GM18907 (cell line): ENCODE measurements around the gene MCUB.
A peak's percentile ranks its signal among the peaks of the same experiment; 100 is the strongest.
"Not testable (repeated sequence)": the region's sequence is repeated elsewhere in the genome, so short reads cannot be mapped to it uniquely, and the experiment has no call there.

Source experiments
- ATAC-seq: cut with Tn5 transposase; IDR thresholded peaks from one replicate; pipeline ENCODE4 v1.9.1; 2021; ENCODE audit warnings: mild to moderate bottlenecking, moderate library complexity; ENCODE audit not compliant: unreplicated experiment

The MCUB gene, protein sequence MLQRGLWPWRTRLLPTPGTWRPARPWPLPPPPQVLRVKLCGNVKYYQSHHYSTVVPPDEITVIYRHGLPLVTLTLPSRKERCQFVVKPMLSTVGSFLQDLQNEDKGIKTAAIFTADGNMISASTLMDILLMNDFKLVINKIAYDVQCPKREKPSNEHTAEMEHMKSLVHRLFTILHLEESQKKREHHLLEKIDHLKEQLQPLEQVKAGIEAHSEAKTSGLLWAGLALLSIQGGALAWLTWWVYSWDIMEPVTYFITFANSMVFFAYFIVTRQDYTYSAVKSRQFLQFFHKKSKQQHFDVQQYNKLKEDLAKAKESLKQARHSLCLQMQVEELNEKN

DNA sequence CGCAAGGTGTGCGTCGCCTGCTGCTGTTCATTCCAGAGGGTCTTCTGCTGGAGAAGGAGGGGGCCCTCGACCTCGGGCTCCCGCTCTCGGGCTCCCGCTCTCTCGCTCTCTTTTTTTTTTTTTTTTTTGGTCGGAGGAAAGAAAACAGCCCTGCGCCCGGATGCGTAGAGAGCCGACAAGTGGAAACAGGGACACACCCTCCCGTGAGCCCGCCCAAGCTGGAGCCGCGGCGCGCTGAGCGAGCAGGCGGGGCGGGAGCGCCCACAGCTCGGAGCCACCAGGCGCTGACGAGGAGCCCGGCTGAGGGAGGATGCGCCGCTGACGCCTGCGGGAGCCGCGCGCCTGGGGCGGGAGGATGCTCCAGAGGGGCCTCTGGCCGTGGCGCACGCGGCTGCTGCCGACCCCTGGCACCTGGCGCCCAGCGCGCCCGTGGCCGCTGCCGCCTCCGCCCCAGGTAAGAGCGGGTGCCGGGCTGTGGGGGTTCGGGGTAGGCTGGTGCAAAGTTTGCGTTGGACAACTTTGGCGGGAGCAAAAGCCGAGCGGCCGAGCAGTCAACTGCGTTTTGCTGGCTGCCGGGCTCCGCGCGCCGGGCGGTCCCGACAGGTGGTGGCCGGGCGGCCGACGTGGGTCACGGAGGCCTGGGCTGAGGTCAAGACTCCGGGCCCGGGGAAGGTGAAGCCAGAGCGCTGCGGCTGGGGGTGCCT lies at the start of gene MCUB:
Gene MCUB, plus strand, starts transcription at position 264 of the 704 bp plus-strand sequence. Its CDS starts 92 bp downstream, at position 356.
- ATAC-seq, result peak; percentile 93

DNA sequence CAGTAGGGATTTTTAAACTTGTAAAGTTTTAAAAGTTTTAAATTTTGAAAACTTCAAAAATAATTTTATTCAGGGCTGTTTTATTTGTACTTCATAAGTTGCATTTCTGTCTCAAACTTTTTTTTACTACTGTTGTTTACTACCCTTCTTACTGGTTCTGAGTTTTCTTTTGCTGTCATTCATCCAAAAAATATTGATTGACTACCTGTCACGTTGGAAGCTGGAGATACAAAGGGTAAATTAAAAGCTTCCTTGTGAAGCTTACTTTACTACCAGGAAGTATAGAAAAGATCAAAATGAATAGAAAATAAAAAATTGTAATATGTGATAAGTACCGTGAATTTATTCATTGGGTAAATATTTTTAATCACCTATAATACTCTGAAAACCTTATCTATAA lies 49.4 kb upstream of the MCUB start:
- ATAC-seq, result no peak

DNA sequence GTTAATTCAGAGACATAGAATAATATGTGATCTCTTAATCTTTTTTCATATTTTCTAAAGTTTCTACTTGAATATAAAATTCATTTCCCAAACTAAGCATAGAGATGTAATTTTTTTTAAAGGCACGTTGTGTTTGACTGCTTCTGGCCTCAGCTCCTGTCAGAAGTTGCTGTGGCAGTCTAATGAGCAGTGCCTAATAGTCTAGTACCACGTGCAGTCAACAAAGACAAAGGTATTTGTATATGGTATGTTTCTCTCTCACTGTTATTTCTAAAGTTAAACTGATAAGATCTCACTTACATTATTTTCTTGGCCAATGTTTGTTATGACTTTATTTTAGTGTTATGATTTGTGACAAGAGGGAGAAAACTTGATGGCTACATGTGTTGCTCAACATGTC lies 48.6 kb upstream of the MCUB start:
- no peak for ATAC-seq

DNA sequence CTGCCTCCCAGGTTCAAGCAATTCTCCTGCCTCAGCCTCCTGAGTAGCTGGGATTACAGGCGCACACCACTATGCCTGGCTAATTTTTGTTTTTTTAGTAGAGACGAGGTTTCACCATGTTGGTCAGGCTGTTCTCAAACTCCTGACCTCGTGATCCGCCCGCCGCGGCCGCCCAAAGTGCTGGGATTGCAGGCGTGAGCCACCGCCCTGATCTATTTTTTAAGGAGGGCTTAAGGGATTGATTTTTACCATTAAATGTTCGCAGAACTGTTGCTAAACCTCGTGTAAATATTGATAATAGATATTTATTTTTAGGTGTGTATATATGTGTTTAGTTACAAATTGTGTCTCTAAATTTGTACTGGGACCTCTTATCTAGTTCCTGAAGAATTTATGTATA lies 46.7 kb upstream of the MCUB start:
- not testable (repeated sequence) for ATAC-seq

DNA sequence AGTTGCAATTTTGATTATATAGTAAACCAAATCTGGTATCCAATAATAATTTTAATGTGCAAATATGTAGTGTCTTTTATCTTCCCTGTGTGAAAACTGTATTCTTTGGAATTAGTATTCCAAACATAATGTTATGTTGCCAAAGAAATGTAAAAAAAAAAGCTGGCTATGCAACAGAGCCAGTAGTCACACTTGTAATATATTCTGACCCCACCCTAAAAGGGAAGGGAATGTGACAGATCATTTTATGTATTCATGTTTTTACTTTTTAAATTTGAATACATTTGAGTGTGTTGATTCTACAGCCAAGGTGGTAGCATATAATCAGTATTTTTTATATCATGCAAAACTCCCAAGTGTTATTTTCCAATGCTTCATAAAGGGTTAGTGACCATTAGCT lies 27.9 kb upstream of the MCUB start:
- no peak for ATAC-seq

DNA sequence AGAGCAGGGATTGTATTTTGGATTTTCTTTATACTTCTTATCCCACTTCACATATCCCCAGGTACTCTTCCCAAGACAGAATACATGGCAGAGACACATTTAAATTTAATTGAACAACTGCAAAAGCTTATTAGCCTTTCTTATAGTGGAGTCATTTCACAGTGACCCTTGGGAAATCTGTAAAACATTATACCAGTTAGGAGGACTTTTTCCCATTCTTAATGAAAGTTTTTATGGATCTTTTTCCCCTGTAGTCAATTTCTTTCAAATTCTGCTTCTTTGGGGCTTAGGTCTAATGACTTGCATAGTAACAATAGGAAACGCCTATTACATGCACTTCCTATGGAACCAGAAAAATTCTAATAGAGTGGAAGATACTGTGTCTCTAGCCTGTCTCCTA lies 14.6 kb upstream of the MCUB start:
- no peak for ATAC-seq

DNA sequence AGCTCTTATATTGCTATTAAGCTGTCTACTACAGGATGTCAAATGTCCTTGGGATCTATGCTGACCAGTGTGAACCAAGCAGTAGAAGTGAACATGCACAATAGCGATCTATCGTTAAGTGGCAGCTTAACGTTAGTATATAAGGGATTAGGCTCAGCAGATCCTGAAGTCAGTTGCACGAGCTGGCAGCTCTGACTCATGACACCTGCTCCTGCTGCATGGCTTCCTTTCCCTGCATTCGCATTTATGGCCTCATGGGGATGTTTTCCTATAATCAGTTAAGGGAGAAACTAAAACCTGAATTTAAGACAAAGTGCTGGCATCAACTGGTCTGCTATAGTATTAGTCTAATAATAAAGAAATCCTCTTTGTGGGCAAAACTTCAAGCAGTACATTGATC lies 12.7 kb upstream of the MCUB start:
- ATAC-seq, result no peak

DNA sequence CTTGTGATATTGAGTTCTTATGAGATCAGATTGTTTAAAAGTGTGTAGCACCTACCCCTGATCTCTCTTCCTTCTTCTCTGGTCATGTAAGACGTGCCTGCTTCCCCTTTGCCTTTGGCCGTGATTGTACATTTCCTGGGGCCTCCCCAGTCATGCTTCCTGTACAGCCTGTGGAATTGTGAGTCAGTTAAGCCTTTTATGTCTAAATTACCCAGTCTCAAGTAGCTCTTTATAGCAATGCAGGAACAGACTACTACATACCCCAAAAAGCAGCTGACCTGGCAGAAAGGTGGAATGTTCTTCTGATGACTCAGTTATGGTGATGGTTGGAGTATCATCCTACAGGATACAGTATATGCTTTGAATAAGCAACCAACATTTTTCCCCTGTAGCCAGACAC lies 11.4 kb upstream of the MCUB start:
- no peak for ATAC-seq

DNA sequence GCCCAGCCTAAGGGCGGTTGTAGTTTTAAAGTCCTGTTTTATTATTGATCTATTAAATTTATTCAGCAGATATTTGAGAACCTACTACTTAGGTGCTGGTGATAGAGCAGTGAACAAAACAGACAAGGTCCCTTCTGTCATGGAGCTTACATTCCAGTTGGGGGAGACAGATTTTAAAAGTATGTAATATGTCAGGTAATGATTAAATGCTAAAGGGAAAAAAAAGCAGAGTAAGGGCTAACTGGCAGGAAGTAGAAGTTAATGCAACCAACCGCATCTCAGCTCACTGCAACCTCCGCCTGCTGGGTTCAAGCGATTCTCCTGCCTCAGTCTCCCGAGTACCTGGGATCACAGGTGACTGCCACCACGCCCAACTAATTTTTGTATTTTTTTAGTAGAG lies 7.8 kb upstream of the MCUB start:
- no peak for ATAC-seq

DNA sequence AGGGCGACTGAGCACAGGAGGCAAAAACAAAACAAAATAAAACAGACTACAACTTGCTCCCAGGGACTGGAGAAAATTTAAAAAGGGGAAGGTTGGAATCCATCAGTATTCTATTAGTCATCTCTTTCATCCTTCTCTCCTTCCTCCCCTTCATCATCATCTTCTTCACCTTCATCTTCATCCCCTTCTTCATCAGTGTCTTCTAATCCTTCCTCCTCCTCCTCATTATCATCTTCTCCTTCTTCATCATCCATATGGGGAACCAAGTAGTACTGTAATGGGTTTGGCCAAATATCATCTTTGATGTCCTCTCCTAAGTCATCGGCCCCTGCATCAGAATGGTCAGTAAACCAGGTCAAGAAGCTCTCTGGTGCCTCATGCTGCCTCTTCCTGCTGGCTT lies 6.9 kb upstream of the MCUB start:
- no peak for ATAC-seq

DNA sequence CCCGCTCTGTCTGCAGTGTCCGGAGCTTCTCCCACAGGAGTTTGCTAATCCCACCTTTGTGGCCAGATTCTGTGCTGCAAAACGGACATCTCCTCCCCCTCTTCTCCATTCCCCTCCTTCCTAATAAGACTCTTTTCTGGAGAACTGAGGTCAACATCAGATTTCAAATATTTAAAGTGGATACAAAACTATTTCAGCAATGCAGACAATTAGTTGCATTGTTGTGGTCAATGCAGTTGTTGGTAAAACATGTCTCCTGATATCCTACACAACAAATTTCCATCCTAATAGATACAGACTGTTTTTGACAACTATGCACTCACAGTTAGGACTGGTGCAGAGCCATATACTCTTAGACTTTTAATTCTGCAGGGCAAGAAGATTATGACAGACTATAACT lies 5.1 kb upstream of the MCUB start:
- no peak for ATAC-seq

DNA sequence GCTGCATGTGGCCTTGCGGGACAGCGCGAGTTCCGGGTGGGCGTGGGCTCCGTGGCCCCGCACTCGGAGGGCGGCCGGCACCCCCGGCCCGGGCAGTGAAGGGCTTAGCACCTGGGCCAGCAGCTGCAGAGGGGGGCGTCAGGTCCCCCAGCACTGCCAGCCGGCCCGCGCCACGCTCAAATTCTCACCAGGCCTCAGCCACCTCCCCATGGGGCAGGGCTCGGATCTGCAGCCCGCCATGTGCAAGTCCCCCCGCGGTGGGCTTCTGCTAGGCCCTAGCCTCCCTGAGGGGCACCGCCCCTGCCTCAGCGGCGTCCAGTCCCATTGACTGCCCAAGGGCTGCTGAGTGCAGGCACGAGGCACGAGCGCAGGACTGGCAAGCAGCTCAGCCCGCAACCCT lies 2.6 kb upstream of the MCUB start:
- no peak for ATAC-seq

DNA sequence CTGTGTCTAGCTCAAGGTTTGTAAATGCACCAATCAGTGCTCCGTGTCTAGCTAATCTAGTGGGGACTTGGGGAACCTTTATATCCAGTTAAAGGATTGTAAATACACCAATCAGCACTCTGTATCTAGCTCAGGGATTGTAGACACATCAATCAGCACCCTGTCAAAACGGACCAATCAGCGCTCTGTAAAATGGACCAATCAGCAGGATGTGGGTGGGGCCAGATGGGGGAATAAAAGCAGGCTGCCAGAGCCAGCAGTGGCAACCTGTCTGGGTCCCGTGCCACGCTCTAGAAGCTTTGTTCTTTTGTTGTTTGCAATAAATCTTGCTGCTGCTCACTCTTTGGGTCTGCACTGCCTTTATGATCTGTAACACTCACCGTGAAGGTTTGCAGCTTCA lies 2.0 kb upstream of the MCUB start:
- not testable (repeated sequence) for ATAC-seq

DNA sequence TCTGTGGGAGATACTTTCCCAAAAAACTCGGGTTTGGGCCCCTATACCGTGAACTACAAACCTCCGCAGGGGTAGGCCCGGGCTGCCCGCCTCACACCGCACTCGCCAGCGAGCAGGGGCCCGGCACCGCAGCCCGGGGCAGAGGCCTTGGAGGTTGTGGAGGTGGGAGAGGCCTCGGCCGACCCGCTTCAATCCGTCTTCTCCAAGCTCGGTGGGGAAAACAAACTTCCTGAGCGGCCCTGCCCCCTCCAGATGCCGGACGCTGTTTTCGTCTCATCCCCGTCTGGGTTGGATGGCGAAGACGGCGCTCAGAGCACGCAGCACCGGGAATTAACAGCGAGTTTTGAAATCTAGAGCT lies 442 bp upstream of the MCUB start:
- ATAC-seq, result peak; percentile 31

DNA sequence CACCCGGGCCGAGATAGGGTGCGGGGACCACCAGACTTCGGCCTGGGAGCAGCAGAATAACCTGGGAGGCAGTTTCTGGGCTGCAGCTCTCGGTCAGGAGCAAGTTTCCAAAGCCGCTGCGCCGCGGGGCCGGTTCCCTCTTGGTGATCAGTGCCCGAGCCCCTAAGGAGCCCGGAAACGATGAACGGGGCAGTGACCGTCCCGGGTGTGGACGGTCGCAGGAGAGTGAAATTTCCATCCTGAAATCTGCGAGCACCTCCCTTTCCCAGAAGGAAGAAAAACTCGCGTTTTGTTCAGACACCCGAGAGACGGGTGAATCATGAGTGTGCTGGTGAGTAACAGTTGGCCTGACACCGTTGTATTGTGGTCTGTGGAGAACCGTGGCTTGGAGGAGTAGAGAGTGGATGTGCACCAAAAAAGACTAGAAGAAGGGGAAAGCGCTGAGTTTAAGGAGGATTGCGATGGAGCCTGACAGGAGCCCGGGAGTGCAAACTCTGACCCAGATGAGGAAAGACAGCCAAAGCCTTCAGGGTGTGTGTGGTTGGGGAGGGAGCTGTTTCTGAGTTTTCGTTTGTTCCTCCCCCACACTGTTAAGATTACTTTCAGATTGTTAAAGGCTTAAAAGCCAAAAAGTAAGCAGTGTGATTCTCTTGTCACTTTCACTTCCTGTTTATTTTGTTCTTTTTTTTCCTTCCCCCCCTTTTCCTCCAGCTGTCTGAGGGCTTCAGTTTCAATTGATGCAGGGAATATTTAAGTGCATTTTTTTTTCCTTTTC lies 828 bp downstream of the MCUB start:
- peak; percentile 68 for ATAC-seq

DNA sequence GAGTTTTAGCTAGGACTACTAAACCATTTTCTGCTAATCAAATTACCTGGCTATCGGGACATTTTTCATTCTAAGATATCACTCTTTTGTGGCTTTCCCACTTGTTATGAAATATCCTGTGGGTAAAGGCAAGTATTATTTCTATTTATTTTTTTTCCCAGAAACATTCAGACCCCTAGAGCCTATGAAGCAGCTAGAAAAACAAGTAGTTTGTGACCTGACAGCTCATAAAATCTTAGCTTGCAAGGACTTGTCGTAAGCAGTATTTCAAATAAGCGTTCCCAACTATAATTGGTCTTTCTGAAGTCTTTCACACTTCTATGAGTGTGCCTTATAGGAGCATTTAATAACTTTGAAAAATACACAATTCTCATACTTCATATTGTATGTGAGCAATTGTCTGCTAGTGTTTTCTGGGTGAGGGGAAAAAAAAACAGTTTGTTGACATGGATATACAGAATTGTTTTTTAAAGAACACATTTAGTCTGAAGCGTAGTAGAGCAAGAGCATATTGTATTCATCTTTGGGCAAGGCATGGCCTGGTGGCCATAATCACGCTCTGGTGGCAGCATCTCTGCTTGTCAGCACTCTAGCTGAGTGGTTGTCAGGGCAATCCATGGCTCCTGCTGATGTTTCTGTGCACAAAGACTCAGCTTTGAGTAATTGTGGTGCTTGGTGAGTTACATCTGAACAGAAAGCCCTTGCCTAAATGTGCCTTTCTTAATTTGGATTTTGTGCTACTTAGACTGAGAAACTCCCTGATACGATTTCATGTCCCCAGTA lies 2.6 kb downstream of the MCUB start:
- ATAC-seq, result no peak

DNA sequence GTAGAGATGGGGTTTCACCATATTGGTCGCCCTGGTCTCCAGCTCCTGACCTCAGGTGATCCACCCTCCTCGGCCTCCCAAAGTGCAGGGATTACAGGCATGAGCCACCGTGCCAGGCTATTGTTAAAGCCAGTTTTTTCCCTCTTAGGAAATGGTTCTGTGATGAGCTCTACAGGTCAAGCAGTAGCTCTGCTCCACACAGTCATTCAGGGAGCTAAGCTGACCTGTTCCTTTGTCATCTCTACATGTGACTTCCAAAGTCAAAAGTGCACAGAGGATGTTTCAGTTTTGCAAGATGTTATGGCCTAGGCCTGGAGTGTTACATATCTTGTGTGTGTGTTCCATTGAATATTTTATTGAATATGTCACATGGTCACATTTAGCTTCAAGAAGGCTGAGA lies 11.4 kb downstream of the MCUB start:
- ATAC-seq, result no peak

DNA sequence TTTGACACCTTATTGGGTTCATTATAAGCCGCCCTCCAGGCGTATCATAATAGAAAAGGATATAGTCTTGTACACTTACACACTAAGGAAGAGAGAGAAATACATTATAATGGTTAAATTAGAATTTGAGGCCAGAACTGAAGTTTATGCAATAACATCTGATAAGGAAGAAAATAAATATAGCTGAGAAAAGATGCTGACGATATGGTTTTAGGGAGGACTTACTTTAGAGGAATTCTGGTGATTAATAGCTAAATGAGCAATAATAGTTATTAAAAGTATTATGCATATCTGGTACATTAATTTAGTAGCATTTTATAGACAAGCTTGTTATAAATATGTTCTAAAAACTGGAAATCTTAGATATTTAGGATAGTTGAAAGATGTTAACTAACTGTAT lies 12.1 kb downstream of the MCUB start:
- ATAC-seq, result no peak

DNA sequence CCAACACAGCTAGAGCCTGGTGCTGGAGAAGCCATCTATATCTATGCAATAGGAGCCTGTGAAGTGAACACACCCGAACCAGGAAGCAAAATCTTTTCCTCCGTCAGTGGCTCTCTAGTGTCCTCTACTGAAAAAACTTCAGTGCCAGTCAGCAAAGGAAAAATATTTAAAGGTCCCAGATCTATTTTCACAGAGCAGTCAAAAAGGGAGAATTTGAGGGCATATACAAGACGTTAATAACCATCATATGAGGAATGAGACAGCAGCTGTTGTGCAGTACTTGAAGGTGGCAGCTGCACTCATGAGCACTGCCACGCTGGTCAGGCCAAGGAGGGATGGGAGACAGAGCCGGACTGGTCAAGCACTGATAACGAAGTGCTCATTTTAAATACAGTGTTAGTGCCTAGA lies 14.4 kb downstream of the MCUB start:
- no peak for ATAC-seq

DNA sequence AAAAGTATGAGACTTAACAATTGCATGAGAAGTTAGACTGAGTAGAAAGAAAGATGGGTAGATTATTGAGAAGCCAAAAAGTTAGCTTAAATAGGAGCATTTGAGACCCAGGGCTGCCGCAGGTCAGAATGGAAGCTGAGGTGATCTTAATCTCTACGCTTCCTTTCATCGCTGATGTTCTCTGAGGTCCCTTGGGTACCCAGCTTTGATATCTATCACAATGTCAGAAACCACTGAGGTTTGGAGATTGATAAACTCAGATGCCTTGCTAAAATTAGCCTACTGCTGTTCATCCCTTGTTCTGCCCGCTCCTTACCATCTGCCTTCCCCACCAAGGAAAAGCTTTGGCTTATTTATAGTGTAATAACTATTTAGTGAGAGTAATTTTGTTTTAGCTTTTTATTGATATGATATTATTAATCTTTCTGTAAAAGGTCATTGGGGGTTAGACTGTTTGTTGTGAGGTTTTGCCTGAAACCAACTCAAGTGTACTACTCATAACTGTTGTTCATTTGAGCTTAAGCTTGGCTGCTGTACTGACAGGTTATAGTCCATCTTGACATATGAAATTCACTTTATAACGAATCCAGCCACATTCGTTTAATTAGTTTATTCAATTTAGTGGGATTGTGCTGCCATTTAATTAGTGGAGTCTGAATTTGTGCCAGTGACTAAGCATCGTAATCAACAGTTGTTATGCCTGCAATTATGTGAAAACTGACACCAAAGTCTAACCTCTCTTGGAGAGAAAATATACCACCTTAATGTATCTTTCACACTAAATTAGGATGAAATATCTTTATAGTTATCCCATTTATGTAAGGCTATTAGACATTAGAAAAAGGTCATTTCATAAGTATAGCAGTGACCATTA lies 15.1 kb downstream of the MCUB start:
- ATAC-seq, result no peak
